NCI-H226 (cell line): ENCODE results near the gene SORL1.
"Not testable (repeated sequence)": the region's sequence is repeated elsewhere in the genome, so short reads cannot be mapped to it uniquely, and the experiment has no call there.

ENCODE experiments used
- DNase-seq: peaks from one replicate; pipeline ENCODE4 v3.0.0-alpha.2; 2015

SORL1 gene

DNA sequence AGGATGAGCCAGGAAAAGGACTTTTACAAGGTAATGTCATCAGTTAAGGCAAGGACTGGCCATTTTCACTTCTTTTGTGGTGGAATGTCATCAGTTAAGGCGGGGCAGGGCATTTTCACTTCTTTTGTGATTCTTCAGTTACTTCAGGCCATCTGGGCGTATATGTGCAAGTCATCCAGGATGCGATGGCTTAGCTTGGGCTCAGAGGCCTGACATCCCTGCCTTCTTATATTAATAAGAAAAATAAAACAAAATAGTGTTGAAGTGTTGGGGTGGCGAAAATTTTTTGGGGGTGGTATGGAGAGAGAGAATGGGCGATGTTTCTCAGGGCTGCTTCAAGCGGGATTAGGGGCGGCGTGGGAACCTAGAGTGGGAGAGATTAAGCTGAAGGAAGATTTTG lies 185.5 kb downstream of the SORL1 start:
- not testable (repeated sequence) for DNase-seq

DNA sequence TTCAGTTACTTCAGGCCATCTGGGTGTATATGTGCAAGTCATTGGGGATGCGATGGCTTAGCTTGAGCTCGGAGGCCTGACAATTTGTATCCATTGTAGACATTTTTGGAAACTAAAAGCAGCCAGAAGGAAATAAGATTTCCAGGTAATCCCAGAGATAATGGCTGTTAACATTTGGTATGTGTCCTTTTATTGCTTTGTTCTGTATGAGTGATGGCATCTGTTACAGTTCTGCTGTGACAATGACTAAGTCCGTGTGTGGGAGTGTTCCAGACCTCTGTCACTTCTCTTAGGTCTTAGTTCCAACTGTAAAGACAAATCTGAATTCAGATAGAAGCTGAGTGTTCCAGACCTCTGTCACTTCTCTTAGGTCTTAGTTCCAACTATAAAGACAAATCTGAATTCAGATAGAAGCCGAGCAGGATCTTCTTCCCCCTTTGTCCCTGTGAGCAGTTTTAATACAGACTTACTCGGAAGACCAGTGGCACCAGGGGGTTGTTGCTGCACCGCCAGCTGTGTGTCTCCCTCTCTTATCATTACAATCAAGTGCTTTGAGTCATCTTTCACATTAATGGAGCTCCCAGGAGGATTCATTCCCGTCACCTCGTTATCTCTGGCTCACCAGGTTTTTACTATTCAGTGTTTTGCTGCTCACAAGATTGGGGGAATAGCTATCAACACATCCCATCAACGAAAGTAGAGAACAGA lies 191.5 kb downstream of the SORL1 start:
- no peak for DNase-seq

- no peak for DNase-seq
Measured at GRCh38 chr11:121644187-121644512, 192.0 kb downstream of the SORL1 start.

- DNase-seq = peak; percentile 11
Measured at GRCh38 chr11:121645001-121645400, 192.9 kb downstream of the SORL1 start.

GRCh38 chr11:121645596-121645995 lies 193.5 kb downstream of the SORL1 start:
- DNase-seq = peak; percentile 30

GRCh38 chr11:121648306-121648705 lies 196.2 kb downstream of the SORL1 start:
- DNase-seq = no peak

- DNase-seq = no peak
Measured at GRCh38 chr11:121649798-121650197, 197.7 kb downstream of the SORL1 start.

DNA sequence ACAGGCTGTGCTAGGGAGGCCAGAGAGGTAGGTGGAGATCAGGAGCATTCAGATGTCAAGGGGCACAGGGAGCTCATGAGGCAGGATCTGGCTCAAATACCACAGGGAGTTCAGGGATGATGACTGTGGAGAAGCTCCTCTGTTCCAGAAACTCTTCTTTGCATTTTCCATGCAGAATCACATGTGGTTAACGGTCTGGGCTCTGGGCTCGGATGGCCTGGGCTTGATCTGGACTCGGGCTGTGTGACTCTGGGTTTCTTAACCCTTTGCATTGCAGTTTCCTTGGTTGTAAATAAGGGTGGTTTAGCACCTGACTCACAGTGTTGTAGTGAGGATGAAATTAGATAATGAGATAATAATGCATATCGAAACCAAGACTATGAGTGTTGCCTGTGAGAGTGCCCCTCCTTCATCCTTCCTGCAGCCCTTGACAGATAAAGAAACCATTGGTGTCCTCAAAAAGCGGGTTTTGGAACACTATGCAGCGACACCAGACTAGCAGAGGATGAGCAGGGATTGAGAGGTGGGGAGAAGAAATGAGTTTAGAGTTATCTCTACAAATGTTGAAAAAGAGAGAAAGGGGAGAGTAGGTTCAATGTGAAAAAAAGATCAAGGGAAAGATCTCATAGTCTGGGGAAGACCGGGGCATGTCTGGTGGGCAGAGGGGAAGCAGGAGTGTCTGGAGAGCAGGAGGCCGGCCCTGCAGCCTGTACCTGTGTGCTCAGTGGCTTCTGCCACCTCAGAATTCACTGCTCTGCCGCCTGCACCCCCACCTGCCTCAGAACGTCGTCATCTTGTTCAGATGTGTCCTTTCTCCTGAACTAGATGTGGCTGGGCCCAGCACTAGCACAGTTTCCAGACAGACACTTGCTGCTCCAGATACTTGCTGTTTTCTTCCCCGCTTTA lies 198.5 kb downstream of the SORL1 start:
- no peak for DNase-seq

DNA sequence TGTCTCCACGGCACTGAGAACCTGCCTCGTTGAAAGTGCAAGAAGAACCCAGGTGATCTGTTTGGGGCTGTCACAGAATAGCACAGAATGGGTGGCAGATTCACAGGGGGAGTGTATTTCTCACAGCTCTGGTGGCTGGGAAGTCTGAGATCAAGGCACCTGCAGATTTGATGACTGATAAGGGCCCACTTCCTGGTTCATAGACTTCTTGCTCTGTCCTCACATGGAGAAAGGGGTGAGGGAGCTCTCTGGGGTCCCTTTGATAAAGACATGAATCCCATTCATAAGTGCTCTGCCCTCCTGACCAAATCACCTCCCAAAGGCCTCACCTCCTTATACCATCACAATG lies 199.1 kb downstream of the SORL1 start:
- no peak for DNase-seq

GRCh38 chr11:121652971-121653370 lies 200.9 kb downstream of the SORL1 start:
- DNase-seq = no peak

- DNase-seq = peak; percentile 9
Measured at GRCh38 chr11:121654259-121654842, 202.2 kb downstream of the SORL1 start.

DNA sequence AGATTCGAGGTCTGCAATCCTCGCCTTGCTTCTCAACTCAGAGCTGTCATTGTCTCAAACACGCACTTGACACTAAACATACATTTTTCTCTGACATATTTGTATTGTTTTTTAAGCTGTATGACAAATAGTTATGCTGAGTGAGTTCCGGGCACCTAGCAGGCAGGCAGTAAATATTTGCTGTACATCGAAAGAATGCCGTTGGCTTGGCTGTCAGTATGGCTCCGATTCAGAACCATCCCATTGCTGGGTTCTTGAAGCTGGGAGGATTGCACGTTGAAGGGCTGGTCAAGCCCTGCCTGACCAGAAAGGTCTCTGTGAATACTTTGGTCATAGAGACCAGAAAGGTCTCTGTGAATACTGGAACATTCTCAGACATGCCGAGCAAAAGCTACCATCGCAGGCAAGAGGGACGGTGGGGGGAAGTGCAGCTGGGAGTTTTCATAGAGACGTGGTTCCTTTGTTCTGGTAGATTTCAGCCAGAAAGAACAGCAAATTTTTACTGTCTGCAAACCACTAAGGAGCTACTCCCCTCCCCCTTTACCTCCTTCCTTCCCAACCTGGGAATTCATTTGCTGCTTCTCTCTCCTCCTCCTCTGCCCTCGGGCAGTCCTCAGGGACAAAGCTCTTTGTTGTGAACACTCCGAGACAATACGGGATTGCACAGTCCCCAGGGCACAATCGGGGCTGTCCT lies 202.9 kb downstream of the SORL1 start:
- peak; percentile 26 for DNase-seq

DNA sequence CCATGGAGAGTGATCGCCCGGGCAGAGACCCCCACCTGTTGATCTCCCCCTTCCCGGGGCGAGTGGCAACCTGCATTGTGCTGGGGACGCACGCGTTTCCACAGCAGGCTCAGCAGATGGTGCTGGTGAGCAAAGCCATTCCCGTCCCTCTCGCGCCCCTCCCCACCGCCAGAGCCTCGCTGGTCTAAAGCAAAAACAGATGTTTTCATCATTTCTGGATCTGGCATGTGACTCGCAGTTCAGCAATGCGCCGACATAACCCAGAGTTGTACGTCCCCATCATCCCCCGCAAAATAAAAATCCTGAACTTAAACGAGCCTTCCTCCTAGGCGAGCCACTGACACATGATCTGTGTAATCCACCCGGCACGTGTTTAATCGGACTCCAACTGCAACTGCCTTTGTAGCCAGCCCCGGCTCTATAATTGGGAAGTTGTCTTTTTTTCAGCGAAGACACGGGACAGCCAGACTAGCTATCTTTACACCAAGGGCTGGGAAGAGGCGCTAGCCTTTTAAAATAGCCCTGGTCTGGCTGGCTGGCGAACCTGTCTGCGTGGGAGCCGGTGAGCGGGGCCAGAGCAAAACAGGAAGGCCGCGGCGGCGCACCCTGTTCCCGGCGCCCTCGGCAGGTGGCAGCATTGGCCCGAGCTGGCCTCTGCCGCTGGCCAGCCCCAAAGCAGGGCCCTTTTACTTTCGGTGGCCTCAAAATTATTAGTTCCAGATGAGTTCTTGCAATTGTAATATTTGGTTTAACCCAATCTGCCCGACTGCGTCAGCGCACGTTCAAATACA lies 203.6 kb downstream of the SORL1 start:
- DNase-seq = peak; percentile 84

DNA sequence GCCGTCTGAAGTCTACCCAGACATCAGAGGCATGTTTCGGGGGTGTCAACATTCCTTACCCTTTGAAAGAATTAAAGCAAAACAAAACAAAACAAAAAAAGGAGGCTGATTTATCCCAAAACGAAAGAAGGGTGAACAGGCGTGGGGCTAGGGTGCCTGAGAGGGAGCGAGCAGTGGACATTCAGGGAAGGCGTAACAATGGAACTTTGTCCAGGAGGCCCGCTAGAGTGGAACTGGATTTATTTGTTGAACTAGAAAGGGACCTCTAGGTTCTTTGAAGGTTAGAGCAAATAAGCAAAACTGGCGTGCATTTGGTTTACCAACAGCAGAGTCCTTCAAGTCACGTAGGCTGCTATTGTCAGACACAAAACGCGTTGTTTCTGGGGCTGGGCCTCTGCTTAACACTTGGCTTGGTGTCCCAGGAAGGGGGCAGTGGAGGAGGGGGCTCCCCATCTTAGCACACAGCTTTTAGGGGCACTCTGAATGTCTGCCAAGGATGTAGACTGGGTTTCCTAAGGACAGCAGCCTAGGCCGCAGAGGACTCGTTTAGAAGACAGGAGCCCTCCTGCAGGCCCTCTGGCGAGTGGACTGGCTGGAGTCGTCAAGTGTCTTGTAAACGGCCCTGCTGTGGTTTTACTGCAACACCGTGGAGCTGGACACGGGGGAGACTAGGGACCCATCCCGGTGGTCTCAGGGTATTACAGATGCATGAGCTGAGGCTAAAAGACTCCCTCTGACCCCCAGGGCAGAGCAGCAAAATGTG lies 204.4 kb downstream of the SORL1 start:
- DNase-seq = no peak

- DNase-seq = no peak
Measured at GRCh38 chr11:121657146-121657545, 205.0 kb downstream of the SORL1 start.

- no peak for DNase-seq
Measured at GRCh38 chr11:121659811-121660210, 207.7 kb downstream of the SORL1 start.

GRCh38 chr11:121661880-121662486 lies 209.9 kb downstream of the SORL1 start:
- peak; percentile 27 for DNase-seq

DNA sequence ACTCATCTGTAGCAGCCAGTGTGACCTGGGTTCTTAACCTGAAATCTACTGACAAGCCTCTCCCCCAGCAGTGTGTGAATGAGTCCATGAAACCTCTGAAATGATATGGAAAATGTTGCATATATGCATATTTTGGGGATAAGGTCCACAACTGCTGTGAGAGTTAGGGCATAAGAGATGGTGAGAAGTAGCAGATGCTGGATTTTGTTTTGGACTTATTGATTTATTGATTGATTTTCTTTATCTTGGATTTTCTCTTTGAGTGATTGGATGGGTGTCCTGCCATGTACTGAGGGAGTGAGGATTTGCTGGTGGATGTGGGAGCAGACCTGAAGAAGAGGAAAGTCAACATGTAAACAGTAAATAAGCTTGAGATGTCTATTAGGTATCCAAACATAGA lies 212.0 kb downstream of the SORL1 start:
- no peak for DNase-seq

DNA sequence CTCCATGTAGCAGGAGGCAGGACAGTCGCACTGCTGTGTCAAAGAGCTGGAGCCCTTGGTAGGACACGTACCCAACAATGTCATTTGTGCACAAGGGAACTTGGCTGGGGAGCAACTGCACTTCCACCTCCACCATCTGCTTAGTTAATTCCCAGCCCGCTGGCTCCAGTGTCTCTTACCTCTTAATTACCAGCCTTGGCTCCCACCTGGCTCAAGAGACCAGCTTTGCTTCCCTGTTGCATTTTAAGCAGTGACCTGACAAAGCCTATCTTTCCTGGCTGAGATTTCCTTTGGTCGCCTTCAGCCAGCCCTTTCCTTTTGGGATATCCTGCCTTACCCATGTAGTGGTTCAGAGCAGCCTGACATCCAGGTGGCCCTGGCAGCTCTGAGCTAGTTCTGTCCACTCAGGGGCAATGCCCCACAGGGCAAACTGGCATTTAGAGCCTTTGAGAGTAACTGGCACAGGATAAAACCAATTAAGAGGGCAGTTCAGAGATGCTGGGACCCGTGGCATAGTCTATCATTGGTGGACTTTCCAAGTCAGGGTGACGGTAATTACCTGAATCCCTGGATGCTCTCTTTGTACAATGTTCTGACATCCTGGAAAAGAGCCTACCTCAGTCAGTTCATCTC lies 213.2 kb downstream of the SORL1 start:
- DNase-seq = no peak

- no peak for DNase-seq
Measured at GRCh38 chr11:121667836-121668235, 215.7 kb downstream of the SORL1 start.

GRCh38 chr11:121669422-121669821 lies 217.3 kb downstream of the SORL1 start:
- DNase-seq = no peak
